ENCODE data around the gene SFMBT1.

Gene SFMBT1

GRCh38 chr3:52912885-52913731 lies 132.8 kb downstream of the SFMBT1 start:
- DNase-seq, result no peak

- no peak for DNase-seq
Measured at GRCh38 chr3:52910823-52911222, 135.1 kb downstream of the SFMBT1 start.

GRCh38 chr3:52907497-52907896 lies 138.4 kb downstream of the SFMBT1 start:
- DNase-seq, result no peak

- DNase-seq, result no peak
Measured at GRCh38 chr3:52904552-52904951, 141.3 kb downstream of the SFMBT1 start.

GRCh38 chr3:52904000-52904399 lies 141.9 kb downstream of the SFMBT1 start:
- no peak for DNase-seq

GRCh38 chr3:52897130-52898122 lies 148.4 kb downstream of the SFMBT1 start, which contains the start of gene STIMATE:
STIMATE (minus strand) TSS chr3:52897548; CDS start chr3:52897450, 98 bp downstream.
- DNase-seq, result peak; percentile 64

GRCh38 chr3:52896613-52897012 lies 149.3 kb downstream of the SFMBT1 start:
- no peak for DNase-seq

- no peak for DNase-seq
Measured at GRCh38 chr3:52896151-52896550, 149.7 kb downstream of the SFMBT1 start.

- no peak for DNase-seq
Measured at GRCh38 chr3:52895418-52895817, 150.5 kb downstream of the SFMBT1 start.

GRCh38 chr3:52894756-52895155 lies 151.1 kb downstream of the SFMBT1 start:
- no peak for DNase-seq

GRCh38 chr3:52893723-52894122 lies 152.2 kb downstream of the SFMBT1 start:
- no peak for DNase-seq

- DNase-seq, result no peak
Measured at GRCh38 chr3:52892625-52893311, 153.1 kb downstream of the SFMBT1 start.

- no peak for DNase-seq
Measured at GRCh38 chr3:52892290-52892624, 153.6 kb downstream of the SFMBT1 start.

GRCh38 chr3:52891615-52892081 lies 154.2 kb downstream of the SFMBT1 start:
- DNase-seq, result no peak

GRCh38 chr3:52891164-52891563 lies 154.7 kb downstream of the SFMBT1 start:
- DNase-seq, result no peak

GRCh38 chr3:52890735-52891134 lies 155.1 kb downstream of the SFMBT1 start:
- no peak for DNase-seq

- no peak for DNase-seq
Measured at GRCh38 chr3:52889901-52890300, 156.0 kb downstream of the SFMBT1 start.

GRCh38 chr3:52887166-52887565 lies 158.7 kb downstream of the SFMBT1 start:
- DNase-seq, result no peak

- peak; percentile 6 for DNase-seq
Measured at GRCh38 chr3:52886049-52886730, 159.7 kb downstream of the SFMBT1 start.

- DNase-seq, result no peak
Measured at GRCh38 chr3:52882377-52882776, 163.5 kb downstream of the SFMBT1 start.

GRCh38 chr3:52881871-52882270 lies 164.0 kb downstream of the SFMBT1 start:
- DNase-seq, result no peak

GRCh38 chr3:52880474-52880873 lies 165.4 kb downstream of the SFMBT1 start:
- DNase-seq, result no peak

Measured in NCI-H2171 treated with DMSO at 0.1 percent for 48 hours (cell line).